ENCODE measurements around the gene ZNF668. TPM values are rescaled to one million over a fixed set of nuclear protein-coding genes. Genes with fewer than 3 reads are reported as not detected.

The ZNF668 gene
- total and polyA plus RNA-seq, 4 donors = 0.92 to 4.8 (median 3.9) TPM

DNA sequence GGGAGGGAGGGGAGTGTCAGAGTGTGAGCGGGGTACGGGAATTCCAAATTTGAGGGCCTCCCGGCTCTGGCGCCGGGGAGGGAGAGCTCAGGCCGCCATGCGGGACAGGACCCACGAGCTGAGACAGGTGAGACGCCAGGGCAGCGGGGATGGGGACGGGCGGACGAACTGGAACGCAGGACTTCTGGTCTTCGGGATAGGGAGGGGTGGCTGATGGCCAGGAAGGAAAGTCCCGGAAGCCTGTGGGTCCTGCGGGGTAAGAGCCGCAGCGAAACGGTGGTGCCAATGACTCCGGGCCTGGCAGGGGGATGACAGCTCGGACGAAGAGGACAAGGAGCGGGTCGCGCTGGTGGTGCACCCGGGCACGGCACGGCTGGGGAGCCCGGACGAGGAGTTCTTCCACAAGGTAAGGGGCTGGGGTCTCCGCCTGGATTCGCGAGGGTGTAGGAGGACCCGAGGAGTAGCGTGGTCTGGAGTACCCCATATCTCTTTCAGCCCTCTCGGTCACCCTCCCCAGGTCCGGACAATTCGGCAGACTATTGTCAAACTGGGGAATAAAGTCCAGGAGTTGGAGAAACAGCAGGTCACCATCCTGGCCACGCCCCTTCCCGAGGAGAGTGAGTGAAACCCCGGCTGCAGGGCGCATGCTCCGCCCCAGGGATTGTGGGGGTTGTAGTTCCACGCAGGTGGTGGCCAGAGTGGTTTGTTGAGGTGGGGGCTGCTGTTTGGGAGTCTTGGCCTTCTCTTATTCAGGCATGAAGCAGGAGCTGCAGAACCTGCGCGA lies 40.1 kb downstream of the ZNF668 start:
- WGBS = under 1% methylated on average over 47 of the region's 47 CpGs

GRCh38 chr16:31032736-31033708 lies 41.0 kb downstream of the ZNF668 start, which contains the start of gene STX4:
STX4 (plus strand) TSS chr16:31033558; CDS start chr16:31033806, 248 bp downstream.
- Histone ChIP-seq H3K27ac (ENCODE audit: low read depth in 1 of 2, low read length in 2 of 2) (peak within 1 kb of the TSS; percentile 98 to 99), H3K27me3 (ENCODE audit: control insufficient read depth in 4 of 4, insufficient read depth in 4 of 4, low read length in 3 of 4) (no peaks in the 10 kb centered on the region), H3K4me3 (ENCODE audit: low read depth in 1 of 3, low read length in 3 of 3) (peak within 1 kb of the TSS; percentile 81 to 86 (median 82)), H3K9ac (ENCODE audit: low read depth in 1 of 2, low read length in 2 of 2) (peak within 1 kb of the TSS; percentile 87 to 93), H3K36me3 (ENCODE audit: control insufficient read depth in 4 of 4, insufficient read depth in 3 of 4, low read depth in 1 of 4, low read length in 3 of 4) (peaks cover 2 to 12% (median 6%) of the 10 kb centered on the region in 4 donors), H3K4me1 (ENCODE audit: control insufficient read depth in 4 of 4, insufficient read depth in 4 of 4, low read length in 3 of 4) (peaks cover 4 to 13% (median 7%) of the 10 kb centered on the region in 4 donors), H3K9me3 (ENCODE audit: control insufficient read depth in 4 of 4, low read length in 3 of 4) (no peaks in the 10 kb centered on the region)
- peak; percentile 97 for DNase-seq (ENCODE audit: low spot score)
- under 1% methylated on average over 75 of the region's 75 CpGs for WGBS
- TF ChIP-seq HNF4A (conservative IDR thresholded peaks at IDR 0.05) (peak; percentile 18 to 22), CTCF (IDR thresholded peaks at IDR 0.05; ENCODE audit: low read depth, low read length, missing input control) (no peak), JUND (IDR thresholded peaks at IDR 0.05) (peak; percentile 57 to 66), REST (IDR thresholded peaks at IDR 0.05) (peak; percentile 54), EGR1 (IDR thresholded peaks at IDR 0.05; ENCODE audit: low read depth in 2 of 2) (peak; percentile 83 to 85)

More for the DNA sequence above, 40.1 kb downstream of the ZNF668 start:
- TF ChIP-seq RAD21 (IDR thresholded peaks at IDR 0.05) (peak; percentile 21 to 33), GABPA (IDR thresholded peaks at IDR 0.05 in 1 of 2, conservative IDR thresholded peaks at IDR 0.05 in 1 of 2) (peak in 1 of 2 donors; percentile 79), RXRA (IDR thresholded peaks at IDR 0.05) (peak in 1 of 2 donors; percentile 34), HNF4A (conservative IDR thresholded peaks at IDR 0.05) (peak; percentile 73 to 78), TAF1 (conservative IDR thresholded peaks at IDR 0.05) (peak; percentile 68), MAX (IDR thresholded peaks at IDR 0.05) (peak; percentile 95), SP1 (IDR thresholded peaks at IDR 0.05) (peak; percentile 53), YY1 (IDR thresholded peaks at IDR 0.05) (peak; percentile 40), ATF3 (IDR thresholded peaks at IDR 0.05) (no peak), JUND (IDR thresholded peaks at IDR 0.05) (no peak), REST (IDR thresholded peaks at IDR 0.05) (peak; percentile 85)
- Histone ChIP-seq H3K27ac (ENCODE audit: low read depth in 1 of 2, low read length in 2 of 2) (peak overlapping the region; percentile 98 to 99), H3K9me3 (ENCODE audit: control insufficient read depth in 4 of 4, low read length in 3 of 4) (no peaks in the 10 kb centered on the region), H3K27me3 (ENCODE audit: control insufficient read depth in 4 of 4, insufficient read depth in 4 of 4, low read length in 3 of 4) (no peaks in the 10 kb centered on the region), H3K4me3 (ENCODE audit: low read depth in 1 of 3, low read length in 3 of 3) (peak overlapping the region; percentile 81 to 86 (median 82)), H3K36me3 (ENCODE audit: control insufficient read depth in 4 of 4, insufficient read depth in 3 of 4, low read depth in 1 of 4, low read length in 3 of 4) (peaks cover 10 to 20% (median 13%) of the 10 kb centered on the region in 4 donors), H3K4me1 (ENCODE audit: control insufficient read depth in 4 of 4, insufficient read depth in 4 of 4, low read length in 3 of 4) (peaks cover 4 to 13% (median 7%) of the 10 kb centered on the region in 4 donors), H3K9ac (ENCODE audit: low read depth in 1 of 2, low read length in 2 of 2) (peak overlapping the region; percentile 87 to 93)
- peak; percentile 91 for DNase-seq (ENCODE audit: low spot score)

Measured in liver (tissue), 9 donors.